Stimulated activated CD8-positive, alpha-beta memory T cell treated with anti-CD3 and anti-CD28 coated beads, Interleukin-2, amount 100 ng/mL, for 1 hour (primary cell): ENCODE measurements around the gene BCL2L15.
"Not testable (repeated sequence)": the region's sequence is repeated elsewhere in the genome, so short reads cannot be mapped to it uniquely, and the experiment has no call there.

Source experiments
- DNase-seq, 2 donors: peaks; one replicate each; pipeline ENCODE4 v3.0.0-alpha.2; 2020; ENCODE audit warnings: low read depth in 2 of 2

BCL2L15 gene

GRCh38 chr1:113871597-113872113 lies 15.7 kb downstream of the BCL2L15 start, which contains the start of gene PTPN22:
Gene PTPN22, minus strand, starts transcription at chr1:113871712.
- DNase-seq = peak; percentile 54 to 69

- DNase-seq = no peak
Measured at GRCh38 chr1:113870778-113871177, 16.6 kb downstream of the BCL2L15 start.

- DNase-seq = no peak
Measured at GRCh38 chr1:113868387-113869083, 18.8 kb downstream of the BCL2L15 start.

GRCh38 chr1:113861641-113862040 lies 25.7 kb downstream of the BCL2L15 start:
- DNase-seq = no peak

- no peak for DNase-seq
Measured at GRCh38 chr1:113860891-113861290, 26.5 kb downstream of the BCL2L15 start.

- no peak for DNase-seq
Measured at GRCh38 chr1:113859478-113860175, 27.8 kb downstream of the BCL2L15 start.

- no peak for DNase-seq
Measured at GRCh38 chr1:113858982-113859381, 28.4 kb downstream of the BCL2L15 start.

GRCh38 chr1:113858418-113858817 lies 29.0 kb downstream of the BCL2L15 start:
- DNase-seq = no peak

GRCh38 chr1:113857776-113858175 lies 29.6 kb downstream of the BCL2L15 start:
- no peak for DNase-seq

- no peak for DNase-seq
Measured at GRCh38 chr1:113856401-113856790, 31.0 kb downstream of the BCL2L15 start.

GRCh38 chr1:113855630-113856400 lies 31.6 kb downstream of the BCL2L15 start:
- no peak for DNase-seq

GRCh38 chr1:113854234-113854633 lies 33.1 kb downstream of the BCL2L15 start:
- no peak for DNase-seq

GRCh38 chr1:113852694-113853093 lies 34.7 kb downstream of the BCL2L15 start:
- DNase-seq = not testable (repeated sequence)

- no peak for DNase-seq
Measured at GRCh38 chr1:113850127-113850796, 37.1 kb downstream of the BCL2L15 start.

- no peak for DNase-seq
Measured at GRCh38 chr1:113849072-113849471, 38.3 kb downstream of the BCL2L15 start.

- DNase-seq = no peak
Measured at GRCh38 chr1:113846391-113847035, 40.9 kb downstream of the BCL2L15 start.

GRCh38 chr1:113836534-113836933 lies 50.8 kb downstream of the BCL2L15 start:
- DNase-seq = no peak

- no peak for DNase-seq
Measured at GRCh38 chr1:113835686-113836290, 51.6 kb downstream of the BCL2L15 start.

GRCh38 chr1:113834716-113835115 lies 52.7 kb downstream of the BCL2L15 start:
- no peak for DNase-seq
